ENCODE data around the gene VAV3. TPM values are rescaled to one million over a fixed set of nuclear protein-coding genes. Genes with fewer than 3 reads are reported as not detected.

VAV3 gene
- total RNA-seq, 4 donors from 2014 or later, result 0.33 to 12.1 (median 0.47) TPM

- no peak overlapping the region for H3K27ac ChIP-seq
- H3K9me3 ChIP-seq, result no peaks in the 10 kb centered on the region
- H3K36me3 ChIP-seq, result no peaks in the 10 kb centered on the region
- DNase-seq (no peak), ATAC-seq (no peak)
- no peak overlapping the region for H3K4me3 ChIP-seq
- in situ Hi-C loops (cut with MboI; ENCODE audit: low sequenced_read_pairs in 4 of 4) (no loop called here), intact Hi-C loops (cut with DNase I; ENCODE audit: low total_unique reads) (no loop called here)
- no peak for TF ChIP-seq CTCF (IDR thresholded peaks at IDR 0.05 in 4 of 5, conservative IDR thresholded peaks at IDR 0.05 in 1 of 5)
- no peak for TF ChIP-seq POLR2A (IDR thresholded peaks at IDR 0.05)
- H3K27me3 ChIP-seq, result no peaks in the 10 kb centered on the region
- no peaks in the 10 kb centered on the region for H3K4me1 ChIP-seq
Observed at GRCh38 chr1:107623431-107623830, 341.5 kb downstream of the VAV3 start.

- H3K4me3 ChIP-seq, result no peak overlapping the region
- intact Hi-C loops (cut with DNase I; ENCODE audit: low total_unique reads), result no loop called here
- no peak for ATAC-seq
Observed at GRCh38 chr1:107622966-107623365, 342.0 kb downstream of the VAV3 start.

GRCh38 chr1:107622535-107622934 lies 342.4 kb downstream of the VAV3 start:
- Histone ChIP-seq H3K4me1 (no peaks in the 10 kb centered on the region), H3K9me3 (no peaks in the 10 kb centered on the region), H3K4me3 (no peak overlapping the region), H3K27me3 (no peaks in the 10 kb centered on the region), H3K36me3 (no peaks in the 10 kb centered on the region), H3K27ac (no peak overlapping the region)
- in situ Hi-C loops (cut with MboI; ENCODE audit: low sequenced_read_pairs in 4 of 4), result no loop called here
- no peak for ATAC-seq
- no peak for DNase-seq
- intact Hi-C loops (cut with DNase I; ENCODE audit: low total_unique reads), result no loop called here
- no peak for TF ChIP-seq CTCF (IDR thresholded peaks at IDR 0.05 in 4 of 5, conservative IDR thresholded peaks at IDR 0.05 in 1 of 5)
- TF ChIP-seq POLR2A (IDR thresholded peaks at IDR 0.05), result no peak

More at GRCh38 chr1:107622966-107623365, 342.0 kb downstream of the VAV3 start:
- Histone ChIP-seq H3K36me3 (no peaks in the 10 kb centered on the region), H3K4me1 (no peaks in the 10 kb centered on the region), H3K27me3 (no peaks in the 10 kb centered on the region), H3K27ac (no peak overlapping the region), H3K9me3 (no peaks in the 10 kb centered on the region)
- TF ChIP-seq CTCF (IDR thresholded peaks at IDR 0.05 in 4 of 5, conservative IDR thresholded peaks at IDR 0.05 in 1 of 5) (no peak), POLR2A (IDR thresholded peaks at IDR 0.05) (no peak)
- in situ Hi-C loops (cut with MboI; ENCODE audit: low sequenced_read_pairs in 4 of 4), result no loop called here
- DNase-seq, result no peak

- no peak for ATAC-seq
Observed at GRCh38 chr1:107620753-107621152, 344.2 kb downstream of the VAV3 start.

More at GRCh38 chr1:107620753-107621152, 344.2 kb downstream of the VAV3 start:
- Histone ChIP-seq H3K9me3 (no peaks in the 10 kb centered on the region), H3K4me3 (no peak overlapping the region), H3K27me3 (no peaks in the 10 kb centered on the region), H3K4me1 (no peaks in the 10 kb centered on the region), H3K27ac (no peak overlapping the region), H3K36me3 (no peaks in the 10 kb centered on the region)
- no peak for DNase-seq
- intact Hi-C loops (cut with DNase I; ENCODE audit: low total_unique reads), result no loop called here
- no peak for TF ChIP-seq POLR2A (IDR thresholded peaks at IDR 0.05)
- TF ChIP-seq CTCF (IDR thresholded peaks at IDR 0.05 in 4 of 5, conservative IDR thresholded peaks at IDR 0.05 in 1 of 5), result no peak
- in situ Hi-C loops (cut with MboI; ENCODE audit: low sequenced_read_pairs in 4 of 4), result no loop called here

All from gastrocnemius medialis (tissue), 4 donors.